Fibroblast of skin of left biceps (primary cell): Measurements from ENCODE around the gene RBFOX1.

Experiments
- DNase-seq, 2 experiments: peaks; one replicate each; pipeline ENCODE4 v3.0.0-alpha.2; 2013; ENCODE audit warnings: low read depth in 2 of 2

Gene RBFOX1

GRCh38 chr16:7334801-7335560 lies 2.3 kb downstream of the RBFOX1 start:
- DNase-seq = no peak

- no peak for DNase-seq
These were observed 3.5 kb downstream of the RBFOX1 start for GRCh38 chr16:7335991-7336634.

- no peak for DNase-seq
These were observed 4.1 kb downstream of the RBFOX1 start for GRCh38 chr16:7336742-7337141.

GRCh38 chr16:7338826-7339225 lies 6.2 kb downstream of the RBFOX1 start:
- DNase-seq = no peak

- DNase-seq = no peak
These were observed 7.1 kb downstream of the RBFOX1 start for GRCh38 chr16:7339700-7340099.

- DNase-seq = no peak
These were observed 8.3 kb downstream of the RBFOX1 start for GRCh38 chr16:7340938-7341337.

GRCh38 chr16:7342598-7342997 lies 10.0 kb downstream of the RBFOX1 start:
- no peak for DNase-seq

GRCh38 chr16:7343243-7343642 lies 10.6 kb downstream of the RBFOX1 start:
- DNase-seq = no peak

- DNase-seq = no peak
These were observed 12.5 kb downstream of the RBFOX1 start for GRCh38 chr16:7344830-7345780.

GRCh38 chr16:7350806-7351205 lies 18.2 kb downstream of the RBFOX1 start:
- DNase-seq = no peak

GRCh38 chr16:7351610-7352510 lies 19.2 kb downstream of the RBFOX1 start:
- DNase-seq = no peak

GRCh38 chr16:7355758-7356157 lies 23.1 kb downstream of the RBFOX1 start:
- no peak for DNase-seq

GRCh38 chr16:7361416-7362129 lies 28.9 kb downstream of the RBFOX1 start:
- no peak for DNase-seq

GRCh38 chr16:7362231-7362630 lies 29.6 kb downstream of the RBFOX1 start:
- no peak for DNase-seq

- DNase-seq = no peak
These were observed 31.1 kb downstream of the RBFOX1 start for GRCh38 chr16:7363422-7364417.

GRCh38 chr16:7366041-7366440 lies 33.4 kb downstream of the RBFOX1 start:
- no peak for DNase-seq

- no peak for DNase-seq
These were observed 34.6 kb downstream of the RBFOX1 start for GRCh38 chr16:7366993-7367880.

- DNase-seq = no peak
These were observed 36.6 kb downstream of the RBFOX1 start for GRCh38 chr16:7369204-7369603.
